GM12801 (cell line): ENCODE results near the gene KLHL42.

Experiments used
- CTCF ChIP-seq: IDR thresholded peaks from one replicate; pipeline ENCODE4 v1.5.1; 2011; ENCODE audit warnings: control low read depth; ENCODE audit not compliant: insufficient read length; ENCODE audit errors: extremely low read depth

Gene KLHL42, protein sequence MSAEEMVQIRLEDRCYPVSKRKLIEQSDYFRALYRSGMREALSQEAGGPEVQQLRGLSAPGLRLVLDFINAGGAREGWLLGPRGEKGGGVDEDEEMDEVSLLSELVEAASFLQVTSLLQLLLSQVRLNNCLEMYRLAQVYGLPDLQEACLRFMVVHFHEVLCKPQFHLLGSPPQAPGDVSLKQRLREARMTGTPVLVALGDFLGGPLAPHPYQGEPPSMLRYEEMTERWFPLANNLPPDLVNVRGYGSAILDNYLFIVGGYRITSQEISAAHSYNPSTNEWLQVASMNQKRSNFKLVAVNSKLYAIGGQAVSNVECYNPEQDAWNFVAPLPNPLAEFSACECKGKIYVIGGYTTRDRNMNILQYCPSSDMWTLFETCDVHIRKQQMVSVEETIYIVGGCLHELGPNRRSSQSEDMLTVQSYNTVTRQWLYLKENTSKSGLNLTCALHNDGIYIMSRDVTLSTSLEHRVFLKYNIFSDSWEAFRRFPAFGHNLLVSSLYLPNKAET

GRCh38 chr12:27779920-27780611 is at the start of gene KLHL42, which contains the start of gene MANSC4:
Gene KLHL42, plus strand, starts transcription at chr12:27780233. Its CDS starts 98 bp downstream, at chr12:27780331.
Gene MANSC4, minus strand, starts transcription at chr12:27780236. Its CDS starts 8,960 bp downstream, at chr12:27771276.
- TF ChIP-seq CTCF = no peak

GRCh38 chr12:27732281-27732680 is 47.8 kb upstream of the KLHL42 start:
- no peak for TF ChIP-seq CTCF

DNA sequence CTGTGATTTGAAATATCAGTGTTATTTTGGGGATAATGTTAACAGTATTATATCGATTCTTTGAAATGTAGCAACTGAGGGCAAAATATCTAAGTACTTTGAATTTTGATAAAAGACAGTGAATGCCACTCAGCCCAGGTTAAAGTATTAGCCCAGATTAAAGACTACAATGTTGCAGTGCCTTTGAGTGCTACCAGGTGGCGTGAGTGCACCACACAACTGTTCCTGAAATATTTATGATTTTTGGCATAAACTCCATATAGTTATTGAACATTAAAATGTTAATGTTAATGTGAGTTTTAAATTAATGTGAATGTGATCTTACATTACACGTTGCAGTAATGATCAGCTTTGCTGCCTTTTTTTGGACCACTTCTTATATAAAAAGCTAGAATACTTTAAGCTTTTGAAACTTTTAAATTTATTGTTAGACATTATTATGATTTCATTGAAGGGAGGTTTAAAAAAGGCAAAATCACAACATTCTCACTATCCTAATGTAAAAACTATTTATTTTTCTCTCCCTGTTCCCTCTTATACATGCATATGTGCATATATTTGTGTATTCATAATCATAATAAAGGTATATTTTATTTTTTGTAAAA is 46.9 kb upstream of the KLHL42 start:
- TF ChIP-seq CTCF = peak; percentile 94

DNA sequence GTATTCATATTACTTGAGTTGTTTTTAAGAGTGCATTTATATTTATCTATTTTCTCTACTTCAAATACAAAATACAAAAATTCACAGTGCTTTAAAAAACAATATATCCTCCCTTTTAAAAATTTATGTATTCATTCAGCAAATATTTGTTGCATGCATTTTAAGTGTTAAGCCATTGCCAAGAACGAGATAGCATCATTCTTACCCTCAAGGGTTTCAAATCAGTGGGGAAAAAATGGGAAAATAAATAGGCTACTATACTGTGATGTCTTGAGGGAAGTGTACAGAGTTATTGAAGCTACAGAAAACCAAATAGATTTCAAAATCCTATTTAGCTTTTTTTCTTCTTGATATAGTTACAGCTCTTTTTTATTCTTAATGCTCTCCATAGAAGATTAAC is 46.2 kb upstream of the KLHL42 start:
- TF ChIP-seq CTCF = no peak

DNA sequence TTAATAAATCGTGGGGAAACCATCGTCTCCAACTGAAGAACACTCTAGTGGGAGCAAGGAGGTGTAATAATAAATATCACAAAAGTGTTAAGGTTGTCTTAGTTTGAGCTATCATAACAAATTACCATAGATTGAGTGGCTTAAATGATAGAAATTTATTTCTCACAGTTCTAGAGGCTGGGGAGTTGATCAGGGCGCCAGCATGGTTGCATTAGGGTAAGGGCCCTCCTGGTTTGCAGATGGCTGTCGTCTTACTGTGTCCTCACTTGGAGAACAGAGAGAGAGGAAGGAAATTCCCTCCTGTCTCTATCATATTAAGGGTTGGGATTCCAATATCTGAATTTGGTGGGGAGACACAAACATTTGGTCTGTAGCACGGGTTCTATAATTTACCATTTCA is 36.4 kb upstream of the KLHL42 start:
- no peak for TF ChIP-seq CTCF

GRCh38 chr12:27747111-27747820 is 32.8 kb upstream of the KLHL42 start:
- TF ChIP-seq CTCF = no peak
